Pons (tissue), 1 donor: ENCODE measurements around the gene MPV17L2.
A peak's percentile ranks its signal among the peaks of the same experiment; 100 is the strongest.
"Not testable (repeated sequence)": the region's sequence is repeated elsewhere in the genome, so short reads cannot be mapped to it uniquely, and the experiment has no call there.

Source experiments
- DNase-seq: peaks from one replicate; pipeline ENCODE4 v3.0.0-alpha.2; 2016; ENCODE audit warnings: low spot score

Gene MPV17L2

DNA sequence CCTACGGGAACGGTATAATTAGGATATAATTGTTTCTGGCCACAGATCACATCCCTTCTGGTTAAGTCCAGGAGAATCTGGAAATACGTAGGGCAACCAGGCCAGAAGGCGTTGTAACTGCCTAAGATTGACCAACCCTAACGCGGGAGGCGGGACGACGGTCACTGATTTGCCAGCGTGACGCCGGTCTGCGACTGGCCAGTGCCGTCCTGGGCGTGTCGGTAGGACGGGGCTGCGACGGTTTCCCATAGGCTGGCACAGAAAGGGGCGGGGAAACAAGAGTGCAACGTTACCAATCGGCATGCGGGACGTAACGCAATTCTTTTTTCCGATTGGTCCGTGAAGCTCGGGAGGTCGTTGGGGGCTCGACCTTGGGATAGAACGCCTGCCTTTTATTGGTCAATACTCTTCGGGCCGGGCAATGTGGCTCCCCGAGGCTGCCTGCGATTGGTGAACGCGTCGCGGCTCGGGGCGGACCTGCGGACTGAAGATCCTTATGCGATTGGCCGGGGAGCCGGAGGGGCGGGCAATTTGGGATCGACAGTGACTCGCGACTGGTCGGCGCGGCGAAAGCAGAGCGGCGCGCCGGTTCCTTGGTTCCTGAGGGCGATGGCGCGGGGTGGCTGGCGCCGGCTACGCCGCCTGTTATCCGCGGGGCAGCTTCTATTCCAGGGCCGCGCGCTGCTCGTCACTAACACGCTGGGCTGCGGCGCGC lies at the start of gene MPV17L2:
MPV17L2 (plus strand) TSS at position 546 of the 715 bp plus-strand sequence; CDS start at position 610, 64 bp downstream.
- peak; percentile 100 for DNase-seq

DNA sequence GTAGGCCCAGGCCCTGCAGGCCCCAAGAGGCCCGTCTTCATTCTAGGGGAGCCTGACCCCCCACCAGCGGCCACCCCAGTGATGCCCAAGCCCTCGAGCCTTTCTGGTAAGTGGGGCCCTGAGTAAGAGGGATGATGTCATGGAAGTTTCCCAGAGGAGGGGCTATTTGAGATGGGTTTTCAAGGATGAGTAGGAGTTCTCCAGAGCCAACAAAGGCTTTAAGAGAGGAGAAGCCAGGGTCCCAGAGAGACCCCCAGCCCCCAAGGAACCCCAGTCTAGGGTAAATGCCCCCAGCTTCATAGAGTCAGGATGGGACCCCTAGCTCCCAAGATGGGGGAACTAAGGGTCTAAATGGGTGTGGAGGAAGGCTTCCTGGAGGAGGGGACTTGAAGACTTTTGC lies 49.1 kb upstream of the MPV17L2 start:
- no peak for DNase-seq

DNA sequence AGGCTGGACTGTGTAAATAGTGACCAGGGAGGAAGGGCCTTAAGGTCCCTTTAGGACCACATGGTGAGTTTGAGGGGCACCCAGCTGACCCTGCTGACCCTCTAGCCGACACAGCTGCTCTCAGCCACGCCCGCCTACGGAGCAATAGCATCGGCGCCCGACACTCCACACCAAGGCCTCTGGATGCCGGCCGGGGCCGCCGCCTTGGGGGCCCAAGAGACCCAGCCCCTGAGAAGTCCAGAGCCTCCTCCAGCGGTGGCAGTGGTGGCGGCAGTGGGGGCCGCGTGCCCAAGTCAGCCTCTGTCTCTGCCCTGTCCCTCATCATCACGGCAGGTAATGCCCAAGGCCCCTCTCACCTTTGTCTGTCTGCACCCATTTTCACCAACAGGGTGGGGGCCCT lies 48.7 kb upstream of the MPV17L2 start:
- no peak for DNase-seq

DNA sequence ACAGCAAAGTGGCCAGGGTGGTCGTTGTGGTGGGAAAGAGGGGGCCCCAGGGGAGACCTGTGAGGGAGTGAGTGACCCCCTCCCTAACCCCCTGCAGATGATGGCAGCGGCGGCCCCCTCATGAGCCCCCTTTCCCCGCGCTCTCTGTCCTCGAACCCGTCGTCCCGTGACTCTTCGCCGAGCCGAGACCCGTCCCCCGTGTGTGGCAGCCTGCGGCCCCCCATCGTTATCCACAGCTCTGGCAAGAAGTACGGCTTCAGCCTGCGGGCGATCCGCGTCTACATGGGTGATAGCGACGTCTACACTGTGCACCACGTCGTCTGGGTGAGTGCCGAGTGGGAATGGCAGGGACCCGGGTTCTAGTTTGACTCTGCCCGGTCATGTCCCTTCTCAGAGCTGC lies 48.1 kb upstream of the MPV17L2 start:
- no peak for DNase-seq

DNA sequence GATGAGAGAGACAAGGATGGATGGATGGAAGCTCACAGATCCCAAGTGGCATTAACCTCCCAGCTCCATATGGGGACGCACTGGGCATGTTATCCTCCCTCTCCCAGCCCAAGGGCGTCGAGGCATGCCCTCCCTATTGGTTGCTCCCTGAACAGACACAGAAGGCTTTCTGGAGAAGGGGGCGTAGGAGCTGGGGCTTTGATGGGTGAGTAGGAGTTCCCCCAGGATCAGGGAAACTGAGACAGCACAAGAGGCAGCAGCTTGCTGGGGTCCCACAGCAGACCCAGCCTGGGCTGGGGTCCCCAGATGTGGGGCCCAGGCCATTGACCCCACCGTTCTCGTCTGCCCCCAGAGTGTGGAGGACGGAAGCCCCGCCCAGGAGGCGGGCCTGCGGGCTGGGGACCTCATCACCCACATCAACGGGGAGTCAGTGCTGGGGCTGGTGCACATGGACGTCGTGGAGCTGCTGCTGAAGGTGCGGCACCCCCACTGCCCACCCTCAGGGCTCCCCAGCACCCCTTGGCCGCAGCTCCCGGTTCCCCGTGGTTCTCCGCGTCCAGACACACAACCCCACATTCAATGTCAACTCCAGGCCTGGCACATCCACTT lies 47.5 kb upstream of the MPV17L2 start:
- DNase-seq, result no peak

DNA sequence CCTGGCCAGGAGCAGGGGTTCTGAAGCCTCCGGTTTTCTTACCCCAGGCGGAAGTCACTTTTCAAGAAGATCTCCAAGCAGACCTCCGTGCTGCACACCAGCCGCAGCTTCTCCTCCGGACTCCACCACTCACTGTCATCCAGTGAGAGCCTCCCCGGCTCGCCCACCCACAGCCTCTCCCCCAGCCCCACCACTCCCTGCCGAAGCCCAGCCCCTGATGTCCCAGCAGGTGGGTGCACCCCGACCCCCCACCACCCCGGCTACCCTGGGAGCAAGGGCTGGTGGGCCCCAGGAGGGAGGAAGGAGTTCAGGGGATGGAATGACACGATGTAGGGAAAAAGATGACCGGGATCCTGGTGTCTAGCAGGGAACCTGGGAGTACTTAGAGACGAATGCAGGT lies 45.6 kb upstream of the MPV17L2 start:
- no peak for DNase-seq

DNA sequence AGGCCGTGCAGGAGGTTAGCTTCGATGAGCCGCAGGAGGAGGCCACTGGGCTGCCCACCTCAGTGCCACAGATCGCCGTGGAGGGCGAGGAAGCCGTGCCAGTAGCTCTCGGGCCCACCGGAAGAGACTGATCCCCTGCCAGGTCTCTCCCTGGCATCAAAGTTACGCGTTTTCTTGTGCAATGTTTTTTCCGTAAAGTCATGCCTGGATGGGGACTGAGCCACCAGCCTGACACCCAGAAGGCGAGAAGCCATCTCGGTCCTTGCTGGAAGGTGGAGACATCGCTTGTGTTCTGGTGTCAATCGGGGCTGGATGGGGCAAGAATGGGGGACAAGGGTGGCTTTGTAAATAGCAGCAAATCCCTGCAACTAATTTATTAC lies 43.4 kb upstream of the MPV17L2 start:
- no peak for DNase-seq

DNA sequence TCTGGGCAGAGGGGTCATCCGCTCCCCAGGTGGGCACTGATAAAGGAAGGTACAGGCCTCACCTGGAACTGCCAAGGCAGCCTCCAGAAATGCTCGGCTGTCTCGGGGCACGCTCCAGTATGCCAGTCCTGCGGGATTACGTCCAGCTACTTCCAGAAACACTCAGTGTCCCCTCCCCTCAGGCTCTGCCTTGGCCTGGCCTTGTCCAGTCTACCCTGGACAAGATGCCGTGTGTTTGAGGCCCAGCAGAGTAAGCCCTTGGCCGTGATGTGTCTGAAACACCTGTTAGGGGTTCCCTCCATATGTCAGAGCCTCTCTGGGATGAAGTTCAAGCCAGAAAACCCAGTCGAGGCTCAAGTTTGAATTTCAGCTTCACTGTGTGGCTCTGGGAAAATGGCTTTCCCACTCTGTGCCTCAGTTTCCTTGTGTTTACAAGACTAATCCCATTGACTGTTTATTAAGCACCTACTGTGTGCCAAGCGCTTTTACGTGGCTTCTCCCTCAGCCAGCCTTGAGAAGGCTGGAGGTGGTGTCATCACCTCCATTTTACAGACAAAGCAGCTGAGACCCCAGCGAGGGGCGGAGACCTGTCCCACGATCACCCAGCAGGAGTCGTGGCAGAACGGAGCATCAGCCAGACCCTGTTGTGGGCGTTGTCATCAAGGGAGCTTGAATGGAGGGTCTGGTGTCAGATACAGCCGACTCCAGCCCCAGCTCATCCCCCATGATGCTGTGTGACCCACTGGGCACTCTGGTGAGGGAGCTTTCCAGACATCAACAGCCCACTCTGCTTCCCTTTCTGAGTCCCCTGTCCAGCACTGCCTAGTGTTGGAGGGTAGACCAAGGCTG lies 42.0 kb upstream of the MPV17L2 start:
- no peak for DNase-seq

DNA sequence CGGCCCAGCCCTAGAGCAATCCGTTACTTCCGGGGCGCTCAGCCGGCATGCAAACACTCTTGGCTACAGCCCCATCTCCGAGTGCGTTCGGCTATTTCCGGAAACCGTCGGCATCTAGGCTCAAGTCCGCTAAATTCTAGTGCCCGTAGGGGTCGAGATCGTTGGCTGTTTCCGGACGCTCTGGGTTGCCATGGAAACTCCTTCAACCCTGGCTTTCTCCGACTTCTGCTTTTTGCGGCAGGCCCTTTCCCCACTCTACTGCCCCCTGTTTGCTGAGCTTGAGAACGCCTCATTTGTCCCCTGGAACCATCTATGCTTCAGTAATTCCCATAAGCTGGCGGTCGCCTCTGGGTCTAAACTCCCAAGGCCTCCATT lies 40.6 kb upstream of the MPV17L2 start:
- DNase-seq, result peak; percentile 97

DNA sequence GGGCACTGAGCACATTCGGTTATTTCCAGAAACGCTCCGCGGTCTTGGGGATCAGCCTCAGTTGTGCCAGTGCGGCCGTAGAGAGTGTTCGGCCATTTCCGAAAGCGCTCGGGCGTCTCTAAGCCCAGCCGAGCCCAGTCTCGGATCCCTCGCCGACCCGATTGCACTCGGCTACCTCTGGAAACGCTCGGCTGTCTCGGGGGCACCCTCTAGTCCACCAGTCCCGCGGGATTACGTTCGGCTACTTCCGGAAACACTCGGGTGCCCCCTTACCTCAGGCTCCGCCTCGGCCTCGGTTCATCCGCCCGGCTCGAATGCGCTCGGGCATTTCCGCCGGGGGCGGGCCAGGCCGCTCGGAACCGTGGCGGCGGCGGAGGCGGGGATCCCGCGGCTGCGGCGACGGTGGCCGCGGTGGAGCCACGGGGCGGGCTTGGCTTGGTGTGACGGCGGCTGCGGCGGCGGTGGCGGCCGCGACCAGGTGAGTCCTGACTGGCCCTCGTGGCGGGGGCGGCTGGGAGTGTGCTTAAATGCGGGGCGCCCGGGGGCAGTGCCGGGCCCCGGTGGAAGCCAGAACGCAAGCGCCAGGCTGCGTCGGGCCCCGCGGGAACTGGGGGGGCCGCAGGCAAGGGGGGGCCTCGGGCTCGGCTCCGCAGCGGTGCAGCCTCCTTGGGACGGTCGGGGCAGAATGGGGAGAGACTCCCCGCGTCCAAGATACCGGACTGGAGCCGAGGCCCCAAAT lies 40.0 kb upstream of the MPV17L2 start, which contains the start of gene PIK3R2:
PIK3R2 (plus strand) TSS at position 347 of the 739 bp plus-strand sequence. CDS start 2,717 bp downstream, outside the sequence.
- DNase-seq, result peak; percentile 98

DNA sequence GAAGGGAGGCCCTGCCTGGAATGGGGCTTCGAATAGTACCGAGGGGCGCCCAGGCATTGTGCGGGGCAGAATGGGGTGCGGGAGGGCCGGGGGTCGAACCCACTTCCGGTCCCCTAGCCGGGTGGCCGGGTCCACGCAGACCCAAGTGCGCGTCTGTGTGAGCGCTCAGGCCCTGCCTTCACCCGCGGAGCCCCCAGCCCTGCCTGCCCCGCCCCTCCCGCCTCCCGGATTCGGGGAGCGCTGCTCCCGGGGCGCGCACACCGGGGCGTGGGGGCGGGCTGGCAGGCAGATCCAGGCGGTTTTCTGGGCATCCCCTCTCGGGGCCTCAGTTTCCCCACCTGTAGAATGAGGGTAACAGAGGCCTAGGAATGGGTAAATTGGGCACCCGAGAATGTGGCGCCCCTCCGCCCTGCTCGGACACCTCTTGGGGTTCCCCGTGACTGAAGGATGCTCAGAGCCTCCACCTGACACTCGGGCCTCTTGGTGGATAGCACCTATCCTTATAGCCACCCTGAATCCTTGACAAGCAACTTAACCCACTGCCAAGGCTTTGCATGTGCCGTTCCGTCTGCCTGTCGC lies 39.4 kb upstream of the MPV17L2 start:
- DNase-seq, result no peak

DNA sequence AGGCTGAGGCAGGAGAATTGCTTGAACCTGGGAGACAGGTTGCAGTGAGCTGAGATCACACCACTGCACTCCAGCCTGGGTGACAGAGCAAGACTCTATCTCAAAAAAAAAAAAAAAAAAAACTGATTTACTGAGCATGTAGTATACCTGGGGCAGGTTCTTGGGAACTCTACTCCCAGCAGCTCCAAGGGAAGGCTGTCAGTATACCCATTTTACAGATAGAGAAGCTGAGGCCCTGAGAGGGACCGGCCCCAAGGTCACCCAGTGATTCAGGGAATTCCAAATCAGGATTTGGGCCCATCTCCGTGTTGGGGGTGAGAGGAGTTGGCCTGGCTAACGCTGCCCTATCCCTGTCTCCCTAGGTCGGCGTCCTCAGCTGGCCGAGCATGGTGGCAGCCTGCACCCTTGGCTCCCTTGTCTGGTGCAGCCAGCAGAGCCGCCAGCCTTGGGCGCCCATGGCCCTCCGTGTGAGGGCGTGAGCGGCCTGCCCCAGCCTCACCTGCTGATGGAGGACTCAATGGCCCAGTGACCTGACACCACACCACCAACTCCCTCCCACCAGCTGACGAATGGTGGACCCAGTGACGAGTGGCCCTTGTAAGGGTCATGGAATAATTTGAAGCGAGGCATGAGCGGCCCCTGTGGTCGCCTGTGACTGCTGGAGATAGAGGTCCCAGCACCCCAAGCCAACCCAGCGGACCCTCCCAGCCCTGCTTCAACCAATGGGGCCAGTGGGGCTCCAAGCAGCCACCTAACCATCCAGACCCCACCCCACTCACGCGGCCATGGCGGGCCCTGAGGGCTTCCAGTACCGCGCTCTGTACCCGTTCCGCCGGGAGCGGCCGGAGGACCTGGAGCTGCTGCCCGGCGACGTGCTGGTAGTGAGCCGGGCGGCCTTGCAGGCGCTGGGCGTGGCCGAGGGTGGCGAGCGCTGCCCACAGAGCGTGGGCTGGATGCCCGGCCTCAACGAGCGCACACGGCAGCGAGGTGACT lies 37.6 kb upstream of the MPV17L2 start:
- no peak for DNase-seq

DNA sequence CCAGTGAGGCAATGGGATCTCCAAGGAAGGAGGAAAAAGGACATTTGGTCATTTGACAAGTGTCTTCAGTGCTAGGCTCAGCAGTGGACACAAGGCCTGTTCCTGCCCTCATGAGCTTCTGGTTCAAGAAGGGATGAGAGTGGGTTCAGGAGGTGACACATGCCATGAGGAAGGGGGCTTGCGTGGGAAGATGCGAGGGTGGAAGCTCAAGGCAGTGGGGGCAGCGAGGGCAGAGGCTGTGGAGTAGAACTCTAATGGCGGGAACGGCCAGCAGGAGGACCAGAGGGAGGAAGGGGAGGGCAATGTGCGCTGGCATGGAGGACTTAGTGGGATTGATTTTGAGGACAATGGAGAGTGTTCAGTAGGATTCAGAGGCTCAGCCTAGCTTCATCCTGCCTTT lies 36.8 kb upstream of the MPV17L2 start:
- no peak for DNase-seq

DNA sequence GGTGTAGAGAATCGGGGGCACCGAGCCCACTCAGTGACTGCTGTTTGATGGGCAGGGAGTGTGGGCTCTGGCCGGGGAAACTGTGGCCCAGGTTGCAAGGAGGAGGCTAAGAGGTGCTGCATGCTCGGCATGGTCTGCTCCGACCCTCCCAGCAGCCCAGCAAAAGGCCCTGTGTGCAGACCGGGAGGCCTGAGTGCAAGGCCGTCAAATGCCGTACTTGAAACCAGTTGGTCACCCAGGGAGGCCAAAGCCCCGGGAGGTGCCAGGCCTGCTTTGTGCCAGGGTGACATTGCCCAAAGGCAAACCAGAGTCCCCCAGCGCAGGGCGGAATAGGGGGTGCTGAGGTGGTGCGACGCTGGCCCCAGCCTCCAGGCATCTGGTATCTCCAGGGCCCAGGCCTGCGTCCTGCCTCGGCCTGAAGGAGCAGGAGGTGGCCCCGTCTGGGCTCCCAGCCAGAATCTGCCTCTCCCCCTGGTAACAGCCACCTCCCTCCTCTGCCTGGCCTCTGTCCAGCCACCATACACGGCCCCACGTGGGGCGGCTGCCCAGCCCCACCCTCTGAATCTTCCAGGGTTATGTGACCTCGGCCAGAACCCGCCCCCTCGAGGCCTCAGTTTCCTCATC lies 36.1 kb upstream of the MPV17L2 start:
- peak; percentile 81 for DNase-seq

DNA sequence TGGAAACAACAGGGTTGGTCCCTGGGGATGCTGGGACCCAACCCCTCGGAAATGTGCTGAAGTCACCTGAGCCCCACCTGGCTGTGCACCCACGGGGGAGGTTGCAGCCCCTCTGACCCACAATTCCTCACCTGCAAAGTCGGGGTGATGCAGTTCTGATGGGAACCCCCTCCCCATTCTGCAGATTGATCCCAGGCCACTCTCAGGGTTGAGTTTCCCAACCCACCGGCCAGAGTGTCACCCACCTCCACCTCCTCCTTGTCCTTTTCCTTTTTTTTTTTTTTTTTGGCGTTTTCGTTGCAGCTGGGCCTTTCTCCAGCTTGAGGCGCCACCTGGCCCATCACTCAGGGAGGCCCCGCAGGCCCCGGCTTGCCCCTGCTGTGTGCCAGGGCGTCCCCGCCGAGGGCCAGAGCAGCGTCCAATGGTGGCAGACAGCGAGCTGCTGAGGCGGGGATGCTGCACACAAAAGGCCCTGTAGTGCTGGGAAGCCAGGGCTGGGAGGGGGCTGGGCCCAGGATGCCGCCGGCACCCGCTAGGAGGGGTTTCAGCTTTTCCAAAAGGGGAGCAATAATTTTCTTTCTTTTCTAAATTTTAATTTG lies 35.5 kb upstream of the MPV17L2 start:
- peak; percentile 80 for DNase-seq

DNA sequence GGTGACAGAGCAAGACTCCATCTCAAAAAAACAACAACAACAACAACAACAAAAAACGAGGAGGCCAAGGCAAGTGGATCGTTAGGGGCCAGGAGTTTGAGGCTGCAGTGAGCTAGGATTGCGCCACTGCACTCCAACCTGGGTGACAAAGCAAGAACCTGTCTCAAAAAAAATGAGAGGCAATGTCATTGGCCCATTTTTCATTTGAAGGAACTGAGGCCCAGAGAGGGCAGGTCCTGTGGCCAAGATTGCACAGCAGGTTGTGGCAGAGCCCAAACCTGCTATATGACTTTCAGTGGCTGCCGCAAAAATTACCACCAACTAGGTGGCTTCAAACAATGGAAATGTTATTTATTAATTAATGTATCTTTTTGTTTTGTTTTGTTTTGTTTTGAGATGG lies 34.6 kb upstream of the MPV17L2 start:
- DNase-seq, result no peak

DNA sequence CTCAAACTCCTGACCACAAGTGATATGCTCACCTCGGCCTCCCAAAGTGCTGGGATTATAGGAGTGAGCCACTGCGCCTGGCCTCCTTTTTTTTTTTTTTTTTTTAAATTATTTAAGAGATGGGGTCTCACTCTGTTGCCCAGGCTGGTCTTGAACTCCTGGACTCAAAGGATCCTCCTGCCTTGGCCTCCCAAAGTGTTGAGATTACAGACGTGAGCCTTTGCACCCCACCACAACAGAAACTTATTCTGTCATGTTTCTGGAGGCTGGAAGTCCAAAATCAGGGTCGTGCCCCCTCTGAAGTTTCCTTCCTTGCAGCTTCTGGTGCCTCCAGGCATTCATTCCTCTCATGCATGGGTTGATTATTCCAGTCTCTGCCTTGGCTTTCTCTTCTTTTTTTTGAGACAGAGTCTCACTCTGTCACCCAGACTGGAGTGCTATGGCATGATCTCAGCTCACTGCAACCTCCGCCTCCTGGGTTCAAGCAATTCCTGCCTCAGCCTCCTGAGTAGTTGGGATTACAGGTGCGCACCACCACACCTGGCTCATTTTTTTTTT lies 33.9 kb upstream of the MPV17L2 start:
- not testable (repeated sequence) for DNase-seq

DNA sequence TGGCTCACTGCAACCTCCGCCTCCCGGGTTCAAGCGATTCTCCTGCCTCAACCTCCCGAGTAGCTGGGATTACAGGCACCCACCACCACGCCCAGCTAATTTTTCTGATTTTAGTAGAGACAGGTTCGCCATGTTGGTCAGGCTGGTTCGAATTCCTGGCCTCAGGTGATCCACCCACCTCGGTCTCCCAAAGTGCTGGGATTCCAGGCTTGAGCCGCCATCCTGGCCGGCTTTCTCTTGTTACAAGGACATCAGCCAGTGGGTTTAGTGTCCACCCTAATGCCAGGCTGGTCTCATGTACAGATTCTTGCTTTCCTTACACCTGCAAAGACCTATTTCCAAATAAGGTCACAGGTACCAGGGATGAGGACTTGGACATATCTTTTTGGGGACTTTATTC lies 33.2 kb upstream of the MPV17L2 start:
- no peak for DNase-seq

DNA sequence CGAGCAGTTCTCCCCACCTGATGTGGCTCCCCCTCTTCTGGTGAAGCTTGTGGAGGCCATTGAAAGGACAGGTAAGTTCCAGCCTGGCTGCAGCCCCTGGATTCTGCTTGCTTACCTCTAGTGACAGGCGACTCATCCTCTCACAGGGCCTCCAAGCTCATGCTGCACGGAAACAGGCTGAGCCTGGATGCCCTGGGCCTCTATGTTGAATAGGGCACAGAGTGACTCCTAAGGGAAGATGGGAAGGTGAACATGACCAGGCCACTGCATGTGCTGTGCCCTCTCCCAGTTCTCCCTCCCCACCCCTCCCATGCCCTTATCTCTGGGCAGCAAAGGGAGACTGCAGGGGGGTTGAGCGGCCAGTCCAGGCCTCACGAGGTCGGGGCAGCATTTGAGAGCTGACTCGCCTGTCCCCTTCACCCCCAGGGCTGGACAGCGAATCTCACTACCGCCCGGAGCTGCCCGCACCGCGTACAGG lies 32.5 kb upstream of the MPV17L2 start:
- DNase-seq, result no peak
